ENCODE data around the gene FUT3.
"Not testable (repeated sequence)": the region's sequence is repeated elsewhere in the genome, so short reads cannot be mapped to it uniquely, and the experiment has no call there.

FUT3 gene

GRCh38 chr19:5881543-5882299, 30.5 kb upstream of the FUT3 start:
- FAIRE-seq = no peak

DNA sequence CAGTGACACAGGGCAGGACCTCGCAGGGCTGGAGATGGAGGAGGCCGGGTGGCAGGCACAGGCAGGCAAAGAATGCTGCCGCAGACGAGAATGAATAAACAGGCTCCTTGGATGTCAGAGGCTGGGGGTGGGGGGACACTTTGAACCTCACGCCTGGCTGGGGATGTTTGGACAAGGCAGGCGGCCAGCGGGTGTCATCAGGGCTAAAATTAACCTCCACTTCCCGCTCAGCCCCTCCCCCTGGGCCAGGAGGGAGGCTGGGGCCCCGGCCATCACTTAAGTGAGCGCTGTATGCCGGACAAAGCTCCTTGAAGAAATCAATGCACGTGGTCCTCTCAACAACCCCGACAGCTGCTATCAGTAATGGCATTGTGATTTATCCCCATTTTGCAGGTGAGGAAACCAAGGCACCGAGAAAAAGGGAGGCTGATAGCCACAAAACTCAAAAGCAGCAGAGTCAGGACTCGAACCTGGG, 29.4 kb upstream of the FUT3 start:
- FAIRE-seq = no peak

DNA sequence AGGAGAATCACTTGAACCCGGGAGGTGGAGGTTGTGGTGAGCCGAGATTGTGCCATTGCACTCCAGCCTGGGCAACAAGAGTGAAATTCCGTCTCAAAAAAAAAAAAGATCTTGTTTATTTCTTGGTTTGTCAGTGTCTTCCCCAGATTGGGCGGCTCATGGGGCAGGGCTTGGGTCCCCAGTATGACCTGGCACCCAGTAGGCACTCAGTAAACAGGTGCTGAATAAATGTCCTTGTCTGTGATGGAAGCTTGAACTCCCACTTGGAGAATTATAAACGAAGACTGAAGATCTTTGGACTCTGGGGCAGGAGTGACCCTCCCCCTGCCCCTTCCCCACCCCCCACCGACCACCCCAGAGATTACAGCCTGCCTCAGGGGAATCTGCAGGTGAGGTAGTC, 28.9 kb upstream of the FUT3 start:
- no peak for FAIRE-seq

- FAIRE-seq = no peak
Observed at GRCh38 chr19:5877882-5878281, 26.6 kb upstream of the FUT3 start.

DNA sequence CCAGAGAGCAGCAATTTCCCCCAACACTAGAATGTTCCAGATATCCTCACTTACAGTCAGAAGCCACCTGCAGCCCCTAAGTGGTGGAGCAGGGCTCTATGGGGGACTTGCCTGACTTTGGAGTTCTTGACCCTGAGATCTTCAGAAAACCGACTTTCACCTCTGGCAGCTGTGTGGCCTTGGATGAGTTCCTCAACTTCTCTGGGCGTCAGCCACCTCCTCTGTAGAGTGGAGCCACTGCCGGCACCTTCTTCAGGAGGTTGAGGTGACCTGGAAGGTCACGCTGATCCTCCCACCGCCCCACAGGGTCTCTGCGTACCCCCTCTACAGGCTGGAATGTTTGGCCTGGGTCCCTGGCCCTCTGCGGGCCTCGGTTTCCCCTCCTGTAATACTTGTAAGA, 26.2 kb upstream of the FUT3 start:
- FAIRE-seq = no peak

- FAIRE-seq = not testable (repeated sequence)
Observed at GRCh38 chr19:5874496-5874895, 23.2 kb upstream of the FUT3 start.

DNA sequence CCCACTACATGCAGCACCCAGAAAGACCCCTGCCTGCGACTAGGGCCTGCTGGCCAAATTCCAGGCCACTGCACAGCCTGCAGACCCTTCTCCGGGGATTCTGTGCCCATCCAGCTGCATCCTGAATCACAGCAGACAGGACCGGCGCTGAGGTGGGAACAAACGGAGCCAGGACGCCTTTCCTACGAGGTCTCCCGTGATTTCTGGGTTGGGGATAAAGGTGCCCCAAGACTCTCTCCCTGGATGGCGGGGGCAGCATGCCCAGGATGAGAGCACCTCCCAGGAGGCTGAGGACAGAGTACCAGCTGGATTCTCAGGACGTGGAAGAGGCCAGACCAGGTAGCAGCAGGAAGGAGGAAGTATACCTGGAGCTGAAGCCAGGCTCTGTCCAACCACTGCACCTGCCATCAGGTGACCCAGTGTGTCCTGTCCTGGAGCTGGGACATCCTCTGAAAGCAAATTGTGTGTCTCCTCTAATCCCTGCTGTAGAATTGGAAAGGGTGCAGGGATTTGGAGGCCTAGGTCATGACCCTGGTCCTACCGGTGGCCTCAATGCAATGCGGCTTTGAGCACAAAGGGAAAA, 22.5 kb upstream of the FUT3 start:
- FAIRE-seq = no peak

GRCh38 chr19:5870986-5871394, 19.7 kb upstream of the FUT3 start:
- FAIRE-seq = no peak

GRCh38 chr19:5867201-5868136, 16.2 kb upstream of the FUT3 start:
- no peak for FAIRE-seq

DNA sequence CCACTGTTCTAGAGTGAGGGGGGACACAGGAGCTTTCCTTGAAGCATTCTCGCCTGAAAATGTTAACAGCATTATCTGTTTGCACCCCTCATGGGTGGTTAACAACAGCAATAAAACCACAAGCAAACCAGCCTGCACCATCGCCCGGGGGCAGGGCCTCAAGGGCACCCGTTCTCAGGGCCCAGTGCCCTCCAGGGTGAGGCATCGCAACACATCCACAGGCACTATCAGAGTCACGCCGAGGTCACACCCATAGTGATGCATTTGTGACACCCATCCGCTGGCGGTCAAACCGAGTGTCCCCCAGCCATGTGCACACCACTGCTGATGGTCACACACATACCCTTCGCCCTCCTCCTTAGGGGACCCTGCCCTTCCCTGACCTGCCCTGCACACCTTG, 14.5 kb upstream of the FUT3 start:
- FAIRE-seq = no peak

DNA sequence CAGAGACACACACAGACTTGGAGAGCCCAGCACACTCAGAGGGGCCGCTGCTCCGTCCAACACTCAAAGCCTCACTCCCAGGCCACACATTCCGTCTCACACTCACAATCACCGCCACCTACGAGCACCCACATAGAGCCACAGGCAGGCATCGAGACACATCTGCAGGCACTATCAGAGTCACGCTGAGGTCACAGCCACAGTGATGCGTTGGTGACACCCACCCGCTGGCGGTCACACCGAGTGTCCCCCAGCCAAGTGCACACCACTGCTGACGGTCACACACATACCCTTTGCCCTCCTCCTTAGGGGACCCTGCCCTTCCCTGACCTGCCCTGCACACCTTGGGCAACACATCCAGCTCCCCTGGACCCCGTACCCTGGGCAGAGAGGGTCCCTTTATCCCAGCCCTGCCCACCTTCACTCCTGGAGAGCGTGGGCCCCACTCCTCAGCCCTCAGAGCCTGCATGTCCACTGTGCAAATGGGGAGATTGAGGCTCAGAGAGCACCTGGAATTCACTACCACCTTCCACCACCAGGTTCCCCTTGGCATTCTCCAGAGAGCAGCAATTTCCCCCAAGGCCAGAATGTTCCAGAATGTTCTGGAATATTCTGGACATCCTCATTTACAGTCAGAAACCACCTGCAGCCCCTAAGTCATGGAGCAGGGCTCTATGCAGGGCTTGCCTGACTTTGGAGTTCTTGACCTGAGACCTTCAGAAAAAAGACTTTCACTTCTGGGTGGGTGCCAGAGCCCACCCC, 13.7 kb upstream of the FUT3 start:
- no peak for FAIRE-seq

GRCh38 chr19:5864013-5864720, 12.9 kb upstream of the FUT3 start:
- no peak for FAIRE-seq

- FAIRE-seq = no peak
Observed at GRCh38 chr19:5863030-5863665, 11.9 kb upstream of the FUT3 start.

DNA sequence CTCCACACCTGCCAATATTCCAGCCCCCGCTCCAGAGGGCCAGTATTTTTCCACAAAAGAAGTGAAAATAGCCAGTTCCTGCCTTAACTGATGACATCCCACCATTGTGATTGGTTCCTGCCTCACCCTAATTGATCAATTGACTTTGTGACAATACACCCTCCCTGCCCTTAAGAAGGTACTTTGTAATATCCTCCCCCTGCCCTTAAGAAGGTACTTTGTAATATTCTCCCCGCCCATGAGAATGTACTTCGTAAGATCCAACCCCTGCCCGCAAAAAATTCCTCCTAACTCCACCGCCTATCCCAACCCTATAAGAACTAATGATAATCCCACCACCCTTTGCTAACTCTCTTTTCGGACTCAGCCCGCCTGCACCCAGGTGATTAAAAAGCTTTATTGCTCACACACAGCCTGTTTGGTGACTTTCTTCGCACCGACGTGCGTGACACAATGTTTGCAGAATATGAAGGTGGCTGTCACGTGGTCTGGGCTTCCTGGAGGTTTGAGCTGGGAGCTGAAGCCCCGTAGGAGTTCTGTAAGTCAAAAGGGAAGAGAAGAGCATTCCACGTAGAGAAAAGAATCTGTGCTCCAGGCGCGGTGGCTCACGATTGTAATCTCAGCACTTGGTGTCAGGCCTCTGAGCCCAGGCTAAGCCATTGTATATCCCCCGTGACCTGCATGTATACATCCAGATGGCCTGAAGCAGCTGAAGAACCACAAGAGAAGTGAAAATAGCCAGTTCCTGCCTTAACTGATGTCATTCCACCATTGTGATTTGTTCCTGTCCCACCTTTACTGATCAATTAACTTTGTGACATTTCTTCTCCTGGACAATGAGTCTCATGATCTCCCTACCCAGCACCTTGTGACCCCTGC, 6.2 kb upstream of the FUT3 start:
- no peak for FAIRE-seq

GRCh38 chr19:5855151-5855550, 3.9 kb upstream of the FUT3 start:
- not testable (repeated sequence) for FAIRE-seq

- FAIRE-seq = not testable (repeated sequence)
Observed at GRCh38 chr19:5854121-5854520, 2.9 kb upstream of the FUT3 start.

- FAIRE-seq = no peak
Observed at GRCh38 chr19:5850743-5851293, 431 bp downstream of the FUT3 start.

- FAIRE-seq = no peak
Observed at GRCh38 chr19:5850189-5850588, 1.1 kb downstream of the FUT3 start.

DNA sequence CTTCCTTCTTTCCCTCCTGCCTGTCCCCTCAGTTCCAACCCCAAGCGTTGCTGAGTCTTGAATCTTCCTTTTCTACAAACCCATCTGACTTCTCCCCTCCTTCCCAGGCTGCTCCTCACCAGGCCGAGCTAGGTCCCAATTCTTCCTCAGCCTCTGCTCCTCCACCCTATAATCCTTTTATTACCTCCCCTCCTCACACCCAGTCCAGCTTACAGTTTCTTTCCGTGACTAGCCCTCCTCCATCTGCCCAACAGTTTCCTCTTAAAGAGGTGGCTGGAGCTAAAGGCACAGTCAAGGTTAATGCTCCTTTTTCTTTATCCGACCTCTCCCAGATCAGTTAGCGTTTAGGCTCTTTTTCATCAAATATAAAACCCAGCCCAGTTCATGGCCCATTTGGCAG, 2.6 kb downstream of the FUT3 start:
- not testable (repeated sequence) for FAIRE-seq

- FAIRE-seq = not testable (repeated sequence)
Observed at GRCh38 chr19:5847846-5848245, 3.4 kb downstream of the FUT3 start.

All from colon (tissue), 2 donors.